Measurements from ENCODE around the gene CASZ1.

The CASZ1 gene

DNA sequence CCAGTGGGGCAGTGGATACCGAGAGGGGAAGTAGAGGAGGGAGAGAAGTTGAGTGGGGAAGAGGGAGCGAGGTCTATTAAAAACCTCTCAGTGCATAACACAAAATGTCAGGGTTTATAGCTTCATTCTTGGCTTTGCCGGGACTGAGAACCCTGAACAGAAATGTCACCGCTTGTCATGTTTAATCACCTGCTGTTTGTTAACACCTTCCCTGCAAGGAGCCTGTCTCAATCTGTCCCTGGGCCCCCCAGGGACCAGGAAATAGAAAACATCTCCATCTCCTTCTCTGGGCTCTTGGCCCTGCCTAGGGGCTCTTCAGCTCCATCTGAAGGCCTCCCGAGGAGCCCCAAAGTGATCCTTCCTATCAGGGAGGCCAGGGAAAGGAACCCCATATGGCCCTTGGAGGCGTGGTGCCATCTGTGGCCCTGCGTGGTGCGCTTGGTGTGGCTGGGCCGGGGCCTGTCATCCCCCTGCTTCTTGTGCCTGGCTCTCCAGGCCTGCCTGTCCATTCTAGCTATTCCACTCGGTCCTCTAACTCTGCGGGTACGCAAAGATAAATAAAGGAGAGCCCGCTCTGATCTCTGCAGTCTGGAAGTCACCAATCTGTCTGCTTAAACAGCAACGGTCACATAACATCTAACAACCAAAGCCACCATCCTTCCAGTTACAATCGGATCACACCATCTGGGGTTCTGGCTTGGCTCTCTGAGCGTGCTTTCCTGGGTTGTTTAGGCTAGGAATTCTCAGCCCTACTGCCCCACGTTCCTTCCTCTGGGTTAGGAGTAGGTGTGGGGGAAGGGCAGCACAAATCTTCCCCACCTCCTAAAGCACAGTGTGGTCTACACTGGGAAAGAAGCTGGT is 113.8 kb downstream of the CASZ1 start:
- no peak for FAIRE-seq
- DNase-seq (ENCODE audit: insufficient read length): no peak
- TF ChIP-seq TAF1 (IDR thresholded peaks at IDR 0.05; ENCODE audit: borderline replicate concordance, low read depth, low read length): no peak
- TF ChIP-seq POLR2AphosphoS5 (IDR thresholded peaks at IDR 0.05; ENCODE audit: low read depth, low read length): no peak
- no peak for TF ChIP-seq POLR2A (IDR thresholded peaks at IDR 0.05; ENCODE audit: low read depth, low read length)

DNA sequence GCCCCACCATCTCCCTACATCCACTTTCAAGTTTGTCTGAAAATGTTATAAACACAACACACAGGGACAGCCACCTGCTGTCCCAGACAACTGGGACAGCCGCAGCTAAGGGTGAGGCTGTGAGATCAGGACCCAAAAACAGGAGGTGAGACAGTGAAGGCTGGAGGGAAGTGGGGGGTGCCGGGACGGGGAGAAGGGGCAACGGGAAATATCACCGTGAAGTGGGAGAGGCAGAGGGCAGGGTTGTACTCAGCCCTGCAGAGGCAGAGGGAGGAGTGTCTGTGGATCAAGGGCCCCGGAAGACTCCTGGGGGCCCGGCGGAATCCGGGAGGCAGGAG is 114.4 kb downstream of the CASZ1 start:
- FAIRE-seq (no peak), DNase-seq (ENCODE audit: insufficient read length) (no peak)
- TF ChIP-seq TAF1 (IDR thresholded peaks at IDR 0.05; ENCODE audit: borderline replicate concordance, low read depth, low read length): no peak
- TF ChIP-seq POLR2AphosphoS5 (IDR thresholded peaks at IDR 0.05; ENCODE audit: low read depth, low read length): no peak
- no peak for TF ChIP-seq POLR2A (IDR thresholded peaks at IDR 0.05; ENCODE audit: low read depth, low read length)

DNA sequence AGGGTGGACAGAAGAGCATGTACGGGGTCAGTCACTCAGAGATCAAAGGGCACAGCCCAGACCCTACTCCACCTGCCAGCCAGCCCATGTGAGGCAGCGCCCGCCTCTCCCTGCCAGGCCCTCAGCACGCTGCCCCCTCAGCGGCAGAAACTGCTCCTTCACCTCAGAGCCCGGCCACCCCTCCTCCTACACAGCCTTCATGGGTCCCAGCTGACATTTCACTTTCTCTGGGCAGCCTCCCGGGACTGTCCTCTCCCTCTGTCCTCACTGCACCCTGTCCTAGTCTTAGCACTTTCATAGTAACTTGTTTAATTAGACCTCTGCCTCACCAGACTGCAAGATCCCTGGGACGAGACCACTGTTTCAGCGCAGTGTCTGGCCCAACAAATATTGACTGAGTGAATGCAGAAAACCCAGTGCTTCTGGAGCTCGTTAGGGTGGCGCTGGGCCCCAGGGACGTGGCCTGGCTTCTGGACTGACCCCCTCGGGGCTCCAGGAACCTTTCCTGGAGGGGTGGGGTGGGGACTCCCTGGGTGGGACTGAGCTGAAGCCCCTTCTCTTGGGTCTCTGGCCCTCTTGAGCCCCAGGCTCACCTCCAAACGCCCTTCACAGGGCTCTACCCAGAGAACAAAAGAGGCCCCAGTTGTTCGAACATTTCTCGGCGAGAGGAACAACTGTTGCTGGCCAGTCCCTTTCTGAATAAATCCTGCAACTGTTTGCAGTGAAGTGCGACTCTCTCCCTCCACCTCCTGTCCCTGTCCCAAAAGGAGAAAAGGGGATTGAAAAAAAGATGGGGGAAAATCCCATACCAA is 114.9 kb downstream of the CASZ1 start:
- no peak for TF ChIP-seq POLR2AphosphoS5 (IDR thresholded peaks at IDR 0.05; ENCODE audit: low read depth, low read length)
- TF ChIP-seq POLR2A (IDR thresholded peaks at IDR 0.05; ENCODE audit: low read depth, low read length): no peak
- TF ChIP-seq TAF1 (IDR thresholded peaks at IDR 0.05; ENCODE audit: borderline replicate concordance, low read depth, low read length): no peak
- DNase-seq (ENCODE audit: insufficient read length) (no peak), FAIRE-seq (no peak)

DNA sequence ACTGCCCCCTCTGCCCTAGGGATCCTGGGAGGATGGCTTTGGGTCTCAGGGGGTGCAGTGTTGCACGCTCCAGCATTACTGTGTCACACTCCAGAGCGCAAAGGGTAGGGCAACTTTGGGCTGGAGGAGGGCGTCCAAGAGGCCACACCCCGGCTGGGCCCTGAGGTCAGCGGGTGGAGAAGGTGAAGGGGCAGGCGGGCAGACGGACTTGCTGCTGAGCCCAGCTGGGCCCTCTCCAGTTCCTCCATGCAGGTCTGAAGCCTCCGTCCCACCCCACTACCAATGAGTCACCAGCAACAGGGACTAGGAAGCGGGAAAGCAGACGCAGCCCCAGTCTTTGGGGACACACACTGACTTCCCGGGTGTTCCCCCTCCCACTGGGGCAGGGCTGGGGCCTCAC is 116.0 kb downstream of the CASZ1 start:
- TF ChIP-seq POLR2AphosphoS5 (IDR thresholded peaks at IDR 0.05; ENCODE audit: low read depth, low read length) (no peak), TAF1 (IDR thresholded peaks at IDR 0.05; ENCODE audit: borderline replicate concordance, low read depth, low read length) (no peak), POLR2A (IDR thresholded peaks at IDR 0.05; ENCODE audit: low read depth, low read length) (no peak)
- FAIRE-seq: no peak
- DNase-seq (ENCODE audit: insufficient read length): no peak

DNA sequence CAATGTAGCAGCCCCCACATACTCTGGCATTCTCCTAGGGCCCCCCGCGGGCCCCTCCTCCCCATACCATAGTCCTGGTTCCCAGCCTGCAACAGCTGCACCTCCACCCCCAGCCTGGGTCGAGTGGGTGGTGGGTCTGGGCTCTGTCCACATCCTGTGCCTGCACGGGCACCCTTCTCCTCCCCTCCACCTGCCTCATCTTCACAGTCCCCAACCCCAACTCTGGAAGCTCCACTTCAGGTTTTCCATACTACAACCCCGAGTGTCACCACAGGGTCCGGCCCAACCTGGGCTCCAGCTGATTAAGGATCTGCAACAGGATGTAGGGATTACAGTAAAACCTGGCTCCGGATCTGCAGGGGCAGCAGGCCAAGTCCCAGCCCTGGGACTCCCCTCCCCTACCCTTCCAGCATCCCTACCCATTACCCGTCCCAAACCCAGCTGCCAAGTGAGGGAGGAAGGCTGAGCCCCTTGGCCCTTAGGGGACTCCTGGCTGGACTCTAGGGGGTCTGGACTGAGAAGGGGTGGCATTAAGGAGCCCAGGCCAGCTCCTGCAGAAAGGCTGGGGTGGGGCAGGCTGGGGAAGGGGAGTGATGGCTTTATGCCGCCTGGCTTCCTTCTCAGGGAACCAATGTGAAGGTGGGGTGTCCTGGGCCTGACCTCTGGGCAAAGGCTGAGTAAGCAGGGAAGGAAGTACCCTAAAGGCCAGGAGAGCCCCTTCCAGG is 116.8 kb downstream of the CASZ1 start:
- DNase-seq (ENCODE audit: insufficient read length) (no peak), FAIRE-seq (no peak)
- no peak for TF ChIP-seq POLR2A (IDR thresholded peaks at IDR 0.05; ENCODE audit: low read depth, low read length)
- no peak for TF ChIP-seq POLR2AphosphoS5 (IDR thresholded peaks at IDR 0.05; ENCODE audit: low read depth, low read length)
- TF ChIP-seq TAF1 (IDR thresholded peaks at IDR 0.05; ENCODE audit: borderline replicate concordance, low read depth, low read length): no peak

- no peak for DNase-seq (ENCODE audit: insufficient read length)
- FAIRE-seq: no peak
- TF ChIP-seq POLR2A (IDR thresholded peaks at IDR 0.05; ENCODE audit: low read depth, low read length) (no peak), POLR2AphosphoS5 (IDR thresholded peaks at IDR 0.05; ENCODE audit: low read depth, low read length) (no peak), TAF1 (IDR thresholded peaks at IDR 0.05; ENCODE audit: borderline replicate concordance, low read depth, low read length) (no peak)
Measured at GRCh38 chr1:10678852-10679251, 117.6 kb downstream of the CASZ1 start.

DNA sequence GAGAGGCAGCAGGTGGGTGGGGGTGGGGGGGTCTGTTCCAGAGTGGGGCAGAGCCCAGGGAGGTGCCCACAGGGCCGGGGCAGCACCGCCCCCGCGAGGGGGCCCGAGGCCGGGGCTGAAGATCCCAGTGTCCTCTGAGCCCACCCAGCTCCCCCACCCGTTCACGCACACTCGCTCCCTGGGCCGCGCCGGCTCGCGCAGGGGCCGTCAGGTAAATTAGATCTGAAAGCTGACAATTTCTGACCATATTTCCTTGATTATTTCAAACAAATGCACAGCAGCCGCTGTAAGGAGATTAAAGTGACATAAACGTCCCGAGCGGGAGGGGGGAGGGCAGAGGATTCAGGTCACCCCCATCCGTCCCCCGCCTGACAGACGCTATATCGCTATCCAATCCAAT is 118.0 kb downstream of the CASZ1 start:
- no peak for TF ChIP-seq POLR2AphosphoS5 (IDR thresholded peaks at IDR 0.05; ENCODE audit: low read depth, low read length)
- TF ChIP-seq POLR2A (IDR thresholded peaks at IDR 0.05; ENCODE audit: low read depth, low read length): no peak
- TF ChIP-seq TAF1 (IDR thresholded peaks at IDR 0.05; ENCODE audit: borderline replicate concordance, low read depth, low read length): no peak
- no peak for DNase-seq (ENCODE audit: insufficient read length)
- no peak for FAIRE-seq

DNA sequence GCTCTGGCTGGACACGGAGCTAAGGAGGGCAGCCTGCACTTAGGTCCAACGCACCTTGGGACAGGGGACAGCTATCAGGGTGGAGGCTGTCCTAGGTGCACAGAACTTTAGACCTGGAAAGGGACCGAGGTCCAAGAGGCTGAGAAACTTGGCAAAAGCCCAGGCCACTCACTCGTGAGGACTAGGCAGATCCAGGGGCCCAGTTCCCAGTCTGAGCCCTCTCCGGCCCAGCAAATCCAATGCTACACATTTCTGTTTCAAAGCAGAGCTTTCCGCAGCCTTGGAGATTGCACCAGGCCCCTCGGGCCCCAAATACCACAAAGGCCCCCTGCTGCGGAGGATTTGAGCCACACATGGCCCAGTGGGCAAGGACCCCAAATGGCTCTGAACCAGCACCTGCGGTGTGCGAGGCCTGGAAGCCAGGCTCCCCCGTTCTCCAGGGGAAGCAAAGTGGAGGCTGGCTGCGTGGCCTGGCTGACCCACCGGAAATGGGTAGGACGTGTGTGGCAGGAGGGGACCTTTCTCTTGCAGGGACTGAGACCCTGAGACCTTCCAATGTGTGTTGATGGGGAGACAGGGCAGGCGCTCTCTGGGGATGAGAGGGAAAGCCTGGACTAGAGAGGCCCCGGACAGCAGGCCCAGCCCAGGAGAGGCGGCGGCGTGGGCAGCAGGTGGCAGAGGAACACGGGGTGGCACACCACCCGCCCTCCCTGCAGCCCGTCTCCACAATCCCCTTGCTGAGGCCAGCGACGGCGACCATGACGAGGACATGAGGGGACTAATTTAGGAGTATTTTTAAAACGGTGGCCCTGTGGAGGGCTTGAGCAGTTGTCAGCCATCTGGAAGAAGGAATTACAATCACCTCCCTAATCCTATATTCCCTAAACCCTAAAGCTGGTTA is 118.7 kb downstream of the CASZ1 start:
- DNase-seq (ENCODE audit: insufficient read length): no peak
- TF ChIP-seq POLR2A (IDR thresholded peaks at IDR 0.05; ENCODE audit: low read depth, low read length): no peak
- TF ChIP-seq TAF1 (IDR thresholded peaks at IDR 0.05; ENCODE audit: borderline replicate concordance, low read depth, low read length): no peak
- no peak for TF ChIP-seq POLR2AphosphoS5 (IDR thresholded peaks at IDR 0.05; ENCODE audit: low read depth, low read length)
- FAIRE-seq: no peak

DNA sequence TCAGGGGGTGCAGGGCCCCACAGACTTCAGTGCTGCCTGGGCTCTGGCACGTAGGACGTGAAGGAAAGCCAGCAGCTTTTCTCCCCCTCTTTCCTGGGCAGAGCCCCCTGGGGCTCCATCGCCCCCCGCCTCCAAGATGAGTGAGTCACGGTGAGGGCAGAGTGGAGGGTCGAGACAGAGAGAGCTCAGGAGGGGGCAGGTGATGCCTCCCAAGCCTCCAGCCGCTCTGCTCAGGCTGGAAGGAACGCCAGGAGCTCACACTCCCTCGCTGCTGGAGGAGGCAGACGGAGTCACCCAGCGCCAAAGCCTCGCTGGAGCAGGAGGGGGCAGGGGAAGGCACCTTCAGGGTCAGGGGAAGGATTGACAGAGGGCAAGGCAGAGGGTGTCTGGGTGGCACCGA is 119.5 kb downstream of the CASZ1 start:
- no peak for TF ChIP-seq POLR2AphosphoS5 (IDR thresholded peaks at IDR 0.05; ENCODE audit: low read depth, low read length)
- no peak for TF ChIP-seq POLR2A (IDR thresholded peaks at IDR 0.05; ENCODE audit: low read depth, low read length)
- no peak for TF ChIP-seq TAF1 (IDR thresholded peaks at IDR 0.05; ENCODE audit: borderline replicate concordance, low read depth, low read length)
- no peak for DNase-seq (ENCODE audit: insufficient read length)
- FAIRE-seq: no peak

GRCh38 chr1:10675813-10676212 is 120.6 kb downstream of the CASZ1 start:
- FAIRE-seq (no peak), DNase-seq (ENCODE audit: insufficient read length) (no peak)

More at GRCh38 chr1:10675813-10676212, 120.6 kb downstream of the CASZ1 start:
- TF ChIP-seq POLR2AphosphoS5 (IDR thresholded peaks at IDR 0.05; ENCODE audit: low read depth, low read length): no peak
- TF ChIP-seq TAF1 (IDR thresholded peaks at IDR 0.05; ENCODE audit: borderline replicate concordance, low read depth, low read length): no peak
- TF ChIP-seq POLR2A (IDR thresholded peaks at IDR 0.05; ENCODE audit: low read depth, low read length): no peak

Measured in GM12892 (cell line).